ENCODE measurements around the gene RBMS3. TPM values are rescaled to one million over a fixed set of nuclear protein-coding genes. Genes with fewer than 3 reads are reported as not detected.

The RBMS3 gene
- total and polyA plus RNA-seq, 4 donors: 4.8 to 117 (median 29.4) TPM

GRCh38 chr3:29777869-29778268, 497.0 kb downstream of the RBMS3 start:
- DNase-seq (no peak), ATAC-seq (ENCODE audit: insufficient read depth, low FRiP score) (no peak)
- TF ChIP-seq, protein P1, sequence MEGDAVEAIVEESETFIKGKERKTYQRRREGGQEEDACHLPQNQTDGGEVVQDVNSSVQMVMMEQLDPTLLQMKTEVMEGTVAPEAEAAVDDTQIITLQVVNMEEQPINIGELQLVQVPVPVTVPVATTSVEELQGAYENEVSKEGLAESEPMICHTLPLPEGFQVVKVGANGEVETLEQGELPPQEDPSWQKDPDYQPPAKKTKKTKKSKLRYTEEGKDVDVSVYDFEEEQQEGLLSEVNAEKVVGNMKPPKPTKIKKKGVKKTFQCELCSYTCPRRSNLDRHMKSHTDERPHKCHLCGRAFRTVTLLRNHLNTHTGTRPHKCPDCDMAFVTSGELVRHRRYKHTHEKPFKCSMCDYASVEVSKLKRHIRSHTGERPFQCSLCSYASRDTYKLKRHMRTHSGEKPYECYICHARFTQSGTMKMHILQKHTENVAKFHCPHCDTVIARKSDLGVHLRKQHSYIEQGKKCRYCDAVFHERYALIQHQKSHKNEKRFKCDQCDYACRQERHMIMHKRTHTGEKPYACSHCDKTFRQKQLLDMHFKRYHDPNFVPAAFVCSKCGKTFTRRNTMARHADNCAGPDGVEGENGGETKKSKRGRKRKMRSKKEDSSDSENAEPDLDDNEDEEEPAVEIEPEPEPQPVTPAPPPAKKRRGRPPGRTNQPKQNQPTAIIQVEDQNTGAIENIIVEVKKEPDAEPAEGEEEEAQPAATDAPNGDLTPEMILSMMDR (IDR thresholded peaks at IDR 0.05; ENCODE audit: control extremely low read depth, extremely low read depth): no peak
- peaks cover 0 to 4% (median under 1%) of the 10 kb centered on the region in 4 donors for H3K9me3 ChIP-seq (ENCODE audit: control insufficient read depth in 4 of 4, insufficient read depth in 3 of 4, low read length in 3 of 4)
- H3K4me1 ChIP-seq (ENCODE audit: control insufficient read depth in 5 of 5, insufficient read depth in 5 of 5, low read length in 5 of 5): no peaks in the 10 kb centered on the region
- H3K27me3 ChIP-seq (ENCODE audit: control insufficient read depth in 3 of 3, insufficient read depth in 3 of 3, low read length in 2 of 3): no peaks in the 10 kb centered on the region
- H3K36me3 ChIP-seq (ENCODE audit: control insufficient read depth in 4 of 4, insufficient read depth in 4 of 4, low read length in 4 of 4): peaks cover 0 to 10% (median 3%) of the 10 kb centered on the region in 4 donors
- no peak overlapping the region for H3K9ac ChIP-seq (ENCODE audit: insufficient read depth in 1 of 2, low read length in 2 of 2)
- no peak overlapping the region for H3K4me3 ChIP-seq
- H3K27ac ChIP-seq (ENCODE audit: low read depth in 1 of 2, low read length in 1 of 2): no peak overlapping the region
- 74 to 83% methylated on average over 1 of the region's 1 CpG for WGBS, 2 donors

DNA sequence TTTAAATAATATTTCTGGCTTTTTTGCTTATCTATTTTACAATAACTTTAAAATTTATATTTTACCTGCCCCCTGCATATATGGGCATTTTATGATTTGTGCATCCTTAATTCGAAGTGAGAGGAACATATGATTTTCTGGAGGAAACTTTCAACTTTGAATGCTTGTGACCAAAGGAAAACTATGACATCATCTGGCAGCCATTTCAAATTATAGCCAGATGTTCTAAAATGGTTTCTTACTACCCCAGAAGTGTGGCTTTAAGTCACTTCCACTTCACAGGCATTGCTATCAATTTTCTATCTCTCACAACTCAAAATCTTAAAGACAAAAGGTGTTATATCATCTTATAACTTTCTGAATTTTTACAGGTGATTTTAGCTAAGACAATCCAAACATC, 508.8 kb downstream of the RBMS3 start:
- Histone ChIP-seq H3K36me3 (ENCODE audit: control insufficient read depth in 4 of 4, insufficient read depth in 4 of 4, low read length in 4 of 4) (no peaks in the 10 kb centered on the region), H3K4me1 (ENCODE audit: control insufficient read depth in 5 of 5, insufficient read depth in 5 of 5, low read length in 5 of 5) (no peaks in the 10 kb centered on the region), H3K9me3 (ENCODE audit: control insufficient read depth in 4 of 4, insufficient read depth in 3 of 4, low read length in 3 of 4) (peaks cover 0 to 4% (median 0%) of the 10 kb centered on the region in 4 donors), H3K27me3 (ENCODE audit: control insufficient read depth in 3 of 3, insufficient read depth in 3 of 3, low read length in 2 of 3) (no peaks in the 10 kb centered on the region), H3K9ac (ENCODE audit: insufficient read depth in 1 of 2, low read length in 2 of 2) (no peak overlapping the region), H3K4me3 (no peak overlapping the region), H3K27ac (ENCODE audit: low read depth in 1 of 2, low read length in 1 of 2) (no peak overlapping the region)
- no peak for ATAC-seq (ENCODE audit: insufficient read depth, low FRiP score)
- TF ChIP-seq, protein P1 (IDR thresholded peaks at IDR 0.05; ENCODE audit: control extremely low read depth, extremely low read depth): no peak
- DNase-seq: no peak
- WGBS, 2 donors: 96 to 97% methylated on average over 1 of the region's 1 CpG

DNA sequence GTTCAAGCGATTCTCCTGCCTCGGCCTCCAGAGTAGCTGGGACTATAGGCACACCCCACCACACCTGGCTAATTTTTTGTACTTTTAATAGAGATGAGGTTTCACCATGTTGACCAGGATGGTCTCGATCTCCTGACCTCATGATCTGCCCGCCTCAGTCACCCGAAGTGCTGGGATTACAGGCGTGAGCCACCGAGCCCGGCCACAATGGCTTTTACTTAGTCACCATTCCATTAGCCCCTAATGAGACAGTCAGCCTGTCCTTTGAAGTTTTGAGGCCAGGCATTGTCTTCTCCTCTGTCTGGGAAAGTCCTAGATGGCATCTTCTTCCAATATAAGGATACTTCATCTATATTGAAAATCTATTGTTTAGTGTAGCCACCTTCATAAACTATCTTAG, 515.9 kb downstream of the RBMS3 start:
- TF ChIP-seq, protein P1 (IDR thresholded peaks at IDR 0.05; ENCODE audit: control extremely low read depth, extremely low read depth): no peak
- Histone ChIP-seq H3K4me1 (ENCODE audit: control insufficient read depth in 5 of 5, insufficient read depth in 5 of 5, low read length in 5 of 5) (no peaks in the 10 kb centered on the region), H3K36me3 (ENCODE audit: control insufficient read depth in 4 of 4, insufficient read depth in 4 of 4, low read length in 4 of 4) (peaks cover 0 to 3% (median 0%) of the 10 kb centered on the region in 4 donors), H3K27ac (ENCODE audit: low read depth in 1 of 2, low read length in 1 of 2) (no peak overlapping the region), H3K9ac (ENCODE audit: insufficient read depth in 1 of 2, low read length in 2 of 2) (no peak overlapping the region), H3K9me3 (ENCODE audit: control insufficient read depth in 4 of 4, insufficient read depth in 3 of 4, low read length in 3 of 4) (peaks cover 0 to 2% (median 0%) of the 10 kb centered on the region in 4 donors), H3K4me3 (no peak overlapping the region), H3K27me3 (ENCODE audit: control insufficient read depth in 3 of 3, insufficient read depth in 3 of 3, low read length in 2 of 3) (no peaks in the 10 kb centered on the region)
- no peak for DNase-seq
- ATAC-seq (ENCODE audit: insufficient read depth, low FRiP score): no peak
- WGBS, 2 donors: 94 to 97% methylated on average over 8 of the region's 8 CpGs

- Histone ChIP-seq H3K36me3 (ENCODE audit: control insufficient read depth in 4 of 4, insufficient read depth in 4 of 4, low read length in 4 of 4) (no peaks in the 10 kb centered on the region), H3K27ac (ENCODE audit: low read depth in 1 of 2, low read length in 1 of 2) (no peak overlapping the region), H3K9me3 (ENCODE audit: control insufficient read depth in 4 of 4, insufficient read depth in 3 of 4, low read length in 3 of 4) (no peaks in the 10 kb centered on the region), H3K4me1 (ENCODE audit: control insufficient read depth in 5 of 5, insufficient read depth in 5 of 5, low read length in 5 of 5) (no peaks in the 10 kb centered on the region), H3K4me3 (no peak overlapping the region), H3K9ac (ENCODE audit: insufficient read depth in 1 of 2, low read length in 2 of 2) (no peak overlapping the region), H3K27me3 (ENCODE audit: control insufficient read depth in 3 of 3, insufficient read depth in 3 of 3, low read length in 2 of 3) (no peaks in the 10 kb centered on the region)
- no peak for DNase-seq
- WGBS, 2 donors: 89 to 94% methylated on average over 4 of the region's 4 CpGs
- TF ChIP-seq, protein P1 (IDR thresholded peaks at IDR 0.05; ENCODE audit: control extremely low read depth, extremely low read depth): no peak
- no peak for ATAC-seq (ENCODE audit: insufficient read depth, low FRiP score)
These were observed 521.2 kb downstream of the RBMS3 start for GRCh38 chr3:29802057-29802456.

Measured in lung (tissue), 12 donors.